GM19239 (cell line): ENCODE results near the gene CACNA2D3.
"Not testable (repeated sequence)": the region's sequence is repeated elsewhere in the genome, so short reads cannot be mapped to it uniquely, and the experiment has no call there.

Experiments used
- DNase-seq: peaks from one replicate; pipeline ENCODE4 v3.0.0; 2011; ENCODE audit warnings: low spot score; ENCODE audit not compliant: insufficient read length
- FAIRE-seq: peaks from 2 replicates; lab custom pipeline; 2011; peaks lifted over from hg19 to GRCh38; lab: Jason Lieb, UNC

Gene CACNA2D3

DNA sequence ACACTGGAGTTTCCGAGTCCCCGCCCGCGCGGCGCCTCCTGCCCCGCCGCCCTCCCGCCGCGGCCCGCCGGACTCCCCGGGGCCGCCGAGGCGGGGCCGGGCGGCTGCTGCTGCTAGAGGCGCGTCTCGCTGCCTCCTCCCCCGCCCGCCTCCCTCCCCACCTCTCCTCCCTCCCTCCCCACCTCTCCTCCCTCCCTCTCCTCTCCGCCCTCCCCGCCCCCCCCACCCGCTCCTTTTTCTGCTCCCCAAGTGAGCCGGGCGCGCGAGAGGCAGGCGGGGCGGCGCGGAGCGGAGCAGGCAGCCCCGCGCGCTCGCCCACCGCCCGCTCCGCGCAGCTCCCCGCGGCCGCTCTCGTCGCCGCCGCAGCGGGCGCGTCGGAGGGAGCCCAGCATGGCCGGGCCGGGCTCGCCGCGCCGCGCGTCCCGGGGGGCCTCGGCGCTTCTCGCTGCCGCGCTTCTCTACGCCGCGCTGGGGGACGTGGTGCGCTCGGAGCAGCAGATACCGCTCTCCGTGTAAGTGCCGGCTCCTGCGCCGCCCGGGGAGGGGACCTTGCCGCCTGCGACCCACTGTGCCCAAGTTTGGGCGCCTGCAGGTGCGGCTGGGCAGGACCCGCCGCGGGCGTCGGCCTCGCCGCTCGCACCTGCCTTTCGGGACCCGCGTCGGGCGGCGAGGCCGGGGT lies at the start of gene CACNA2D3:
Gene CACNA2D3 (plus strand): TSS at position 229 of the 679 bp plus-strand sequence.
- no peak for DNase-seq
- no peak for FAIRE-seq

DNA sequence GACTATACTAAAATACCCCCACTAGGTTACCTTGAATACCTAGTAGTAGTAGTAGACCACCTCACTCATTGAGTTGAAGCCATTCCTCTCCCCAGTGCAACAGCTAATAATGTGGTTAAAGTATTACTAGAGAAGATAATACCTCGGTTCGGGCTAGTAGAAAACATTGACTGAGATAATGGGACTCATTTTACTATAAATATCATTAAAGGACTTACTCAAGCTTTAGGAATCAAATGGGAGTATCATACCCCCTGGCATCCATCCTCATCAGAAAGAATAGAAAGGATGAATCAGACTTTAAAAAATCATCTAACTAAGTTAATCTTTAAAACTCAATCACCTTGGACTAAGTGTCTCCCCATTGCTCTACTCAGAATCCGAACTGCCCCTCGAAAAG lies 49.0 kb upstream of the CACNA2D3 start:
- no peak for FAIRE-seq

DNA sequence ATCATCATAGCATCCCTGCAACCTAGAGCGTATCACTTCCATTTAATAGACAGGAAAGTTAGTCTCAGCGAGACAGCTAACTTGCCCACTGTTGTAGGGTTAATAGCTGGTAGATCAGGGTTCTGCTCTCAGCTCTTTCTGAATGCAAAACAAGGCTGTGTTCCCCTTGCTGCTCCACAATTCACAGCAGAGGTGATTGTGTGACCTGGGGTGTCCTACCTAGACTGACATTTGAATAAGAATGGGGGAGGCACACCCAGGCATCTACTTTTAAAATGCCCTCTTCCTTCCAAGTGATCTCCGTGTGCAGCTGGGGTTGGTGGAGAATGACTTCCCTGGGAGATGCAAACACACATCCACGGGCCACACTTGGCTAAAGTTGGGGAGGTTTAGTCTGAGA lies 43.0 kb upstream of the CACNA2D3 start:
- FAIRE-seq (no peak), DNase-seq (no peak)

More for the DNA sequence above, 49.0 kb upstream of the CACNA2D3 start:
- no peak for DNase-seq

DNA sequence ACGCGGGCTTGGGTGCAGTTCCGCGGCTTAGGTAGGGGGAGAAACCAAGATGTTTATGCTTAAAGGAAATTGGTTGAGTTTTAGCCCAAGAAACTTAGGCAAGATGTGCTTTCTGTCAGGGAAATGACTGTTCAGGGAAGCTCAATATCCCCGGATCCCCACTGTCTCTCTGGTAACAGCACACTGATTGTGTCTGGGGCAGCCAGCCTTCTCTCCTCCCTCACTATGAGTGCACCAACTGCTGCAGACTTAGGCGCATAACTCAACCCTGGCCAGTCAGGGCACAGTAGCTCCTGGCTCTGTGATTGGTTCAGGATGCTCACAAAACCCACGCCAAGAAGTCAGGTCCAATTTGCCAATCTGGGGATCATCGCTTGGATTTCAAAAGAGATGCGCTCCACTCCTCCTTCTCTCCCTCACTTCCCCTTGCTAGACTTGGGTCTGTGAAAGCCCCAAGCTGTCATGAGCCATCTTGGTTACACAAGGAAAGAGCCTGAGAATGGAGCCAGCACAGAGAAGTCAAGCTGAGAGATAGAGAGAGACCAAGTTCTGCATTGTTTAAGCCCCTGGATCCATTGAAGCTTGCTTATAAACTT lies 42.5 kb upstream of the CACNA2D3 start:
- FAIRE-seq (no peak), DNase-seq (no peak)

DNA sequence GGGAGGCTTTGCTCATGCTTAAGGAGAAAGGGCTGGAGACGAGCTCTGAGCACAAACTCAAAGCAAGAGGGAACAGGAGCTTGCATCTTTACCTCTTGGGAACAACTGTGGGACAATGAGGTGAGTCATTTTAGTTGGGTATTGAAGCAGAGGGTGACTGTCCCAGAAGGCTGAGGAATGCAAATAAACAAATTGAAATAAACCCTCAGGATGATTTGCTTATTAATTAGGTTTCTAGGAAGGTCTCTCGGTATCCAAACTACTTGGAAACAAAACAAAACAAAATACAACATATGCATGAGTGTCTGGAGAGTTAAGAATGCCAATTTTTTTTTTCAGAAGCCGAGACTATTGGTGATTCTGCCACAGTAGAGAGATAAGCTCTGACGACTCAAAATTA lies 38.4 kb upstream of the CACNA2D3 start:
- no peak for DNase-seq
- no peak for FAIRE-seq

DNA sequence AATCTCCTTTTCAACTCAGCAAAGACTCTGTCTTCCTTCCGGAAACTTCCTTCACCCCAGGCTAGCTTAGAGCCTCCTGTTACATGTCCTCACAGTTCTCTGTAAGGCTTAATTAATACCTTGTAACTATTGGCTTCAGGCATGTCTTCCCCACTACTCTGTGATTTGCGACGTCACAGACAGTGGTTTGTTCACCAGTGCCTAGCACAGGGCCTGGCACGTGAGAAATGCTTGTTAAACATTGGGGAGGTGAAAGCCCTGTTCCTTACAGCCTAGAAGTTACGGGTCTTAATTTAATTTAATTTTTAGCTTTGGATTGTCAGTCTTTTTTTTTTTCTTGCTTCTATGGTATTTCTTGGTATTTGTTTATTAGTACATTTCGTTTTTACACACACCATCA lies 36.4 kb upstream of the CACNA2D3 start:
- FAIRE-seq (no peak), DNase-seq (no peak)

DNA sequence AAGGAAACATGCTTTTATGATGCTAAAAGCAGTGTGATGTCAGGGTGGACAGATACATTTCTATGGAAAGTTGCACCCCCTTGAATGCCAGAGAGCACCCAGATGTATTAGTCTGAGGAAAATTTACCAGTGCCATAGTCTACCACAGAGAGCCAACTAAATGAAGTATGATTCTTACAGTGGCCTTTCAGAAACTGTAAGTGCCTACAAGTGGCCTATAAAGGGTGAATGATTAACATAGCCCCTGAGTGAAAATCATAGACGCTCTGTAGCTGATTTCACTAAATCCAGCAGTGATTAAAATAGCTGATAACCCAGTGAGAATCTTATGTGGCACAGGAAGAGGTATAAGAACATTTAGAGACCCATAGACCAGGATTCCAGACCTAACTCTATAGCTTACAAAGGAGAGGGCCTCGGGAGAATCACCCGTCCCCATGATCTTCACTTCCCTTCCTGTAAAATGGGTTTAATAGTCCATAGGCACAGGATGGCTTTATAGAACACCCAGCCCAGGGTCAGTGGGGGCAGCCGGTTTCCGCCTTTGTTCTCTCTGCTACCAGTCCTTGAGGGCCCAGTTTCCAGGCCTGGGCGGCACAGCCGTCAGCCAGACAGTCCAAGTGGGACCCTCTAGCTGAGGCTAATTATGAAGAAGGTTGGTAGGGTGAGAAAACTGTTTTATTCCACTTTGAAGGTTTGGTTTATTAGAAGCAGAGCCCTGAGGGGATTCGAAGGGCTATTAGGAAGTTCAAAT lies 35.5 kb upstream of the CACNA2D3 start:
- DNase-seq (no peak), FAIRE-seq (no peak)

DNA sequence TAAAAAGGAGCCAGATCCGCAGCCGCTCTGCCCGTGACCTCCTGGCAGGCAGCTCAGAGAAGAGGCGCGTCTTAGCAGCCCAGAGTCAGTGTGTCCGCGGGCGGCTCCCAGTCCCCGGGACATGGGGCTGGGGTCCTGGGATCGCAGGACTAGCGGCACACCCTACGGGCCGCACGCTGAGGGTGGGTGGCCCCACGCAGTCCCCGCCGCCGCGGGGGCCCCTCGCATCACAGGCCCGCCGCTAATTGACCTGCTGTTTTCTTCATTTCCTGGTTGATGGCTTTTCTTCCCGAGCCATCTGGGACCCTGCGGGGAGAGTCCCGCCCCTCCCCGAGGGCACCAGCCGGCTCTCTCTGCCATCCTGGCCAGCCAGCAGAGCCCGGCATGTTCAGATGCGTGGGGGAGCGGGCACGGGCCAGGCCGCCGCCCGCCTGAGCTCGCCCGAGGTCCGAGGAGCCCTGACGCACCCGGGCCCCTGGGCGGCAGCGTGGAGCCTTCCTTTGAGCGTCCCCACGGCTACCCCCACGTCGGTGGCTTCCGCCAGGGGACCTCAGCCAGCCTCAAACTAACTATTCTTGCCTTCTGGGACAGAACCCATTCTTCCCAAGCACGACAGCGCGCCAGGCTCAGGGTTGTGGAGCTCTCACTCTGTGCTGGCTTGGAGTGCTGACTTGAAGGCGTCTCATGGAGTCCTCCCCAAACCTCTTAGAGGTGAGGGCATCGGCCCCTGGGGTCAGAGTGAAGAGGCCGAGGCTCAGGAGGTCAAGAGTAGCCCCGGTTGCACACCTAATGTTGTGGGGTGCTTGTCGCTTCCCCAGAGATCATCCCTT lies 34.6 kb upstream of the CACNA2D3 start:
- FAIRE-seq (no peak), DNase-seq (no peak)

DNA sequence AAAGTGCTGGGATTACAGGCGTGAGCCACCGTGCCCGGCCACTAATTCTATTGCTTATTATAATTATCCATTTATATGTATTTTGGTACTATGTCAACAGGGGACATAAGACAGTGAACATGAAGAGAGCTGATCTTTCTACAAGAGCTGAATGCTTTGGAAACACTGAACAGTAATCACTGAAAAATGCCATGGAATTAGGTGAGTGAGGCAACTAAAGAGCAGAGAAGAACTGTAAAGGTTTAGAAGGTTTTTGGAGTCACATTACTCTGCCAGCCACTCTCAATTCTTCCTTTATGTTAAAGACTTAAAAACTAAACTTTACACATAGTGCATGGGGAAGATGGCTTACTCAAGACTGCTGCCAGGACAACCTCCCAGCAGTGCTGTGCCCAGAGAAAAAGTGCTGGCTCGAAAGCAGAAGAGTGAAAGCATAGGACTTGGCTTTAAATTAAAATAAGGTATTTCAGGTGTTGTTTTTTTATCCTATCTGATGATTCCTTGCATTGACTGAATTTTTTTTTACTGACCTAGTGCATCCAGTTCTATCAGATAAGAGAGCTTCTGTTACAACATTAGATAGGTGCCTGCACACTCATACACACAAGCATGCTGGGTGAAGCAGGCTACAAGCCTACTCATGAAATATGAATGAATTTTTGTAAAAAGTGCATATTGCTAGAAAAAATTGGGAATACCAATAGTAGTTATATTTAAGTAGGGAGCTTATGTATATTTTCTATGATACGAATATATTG lies 28.7 kb upstream of the CACNA2D3 start:
- no peak for FAIRE-seq

DNA sequence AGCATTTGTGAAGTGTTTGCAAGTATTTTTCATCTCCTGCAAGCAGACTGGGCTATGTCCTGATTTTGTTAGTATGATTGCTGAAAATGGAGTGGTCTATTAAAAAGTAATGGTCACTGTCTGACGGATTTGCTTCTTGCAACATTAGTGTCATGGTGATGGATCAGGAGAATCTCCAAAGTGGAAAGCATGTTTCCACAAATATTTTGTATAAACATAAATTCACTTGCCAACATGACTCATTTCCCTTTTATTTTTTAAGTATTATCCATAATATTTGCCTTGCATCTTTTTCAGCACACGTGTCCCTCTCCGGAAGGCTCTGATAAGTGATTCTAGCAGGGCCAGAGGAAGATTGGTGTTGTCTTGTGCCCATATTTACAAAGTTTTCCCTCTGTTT lies 27.4 kb upstream of the CACNA2D3 start:
- FAIRE-seq = no peak

More for the DNA sequence above, 28.7 kb upstream of the CACNA2D3 start:
- DNase-seq = no peak

DNA sequence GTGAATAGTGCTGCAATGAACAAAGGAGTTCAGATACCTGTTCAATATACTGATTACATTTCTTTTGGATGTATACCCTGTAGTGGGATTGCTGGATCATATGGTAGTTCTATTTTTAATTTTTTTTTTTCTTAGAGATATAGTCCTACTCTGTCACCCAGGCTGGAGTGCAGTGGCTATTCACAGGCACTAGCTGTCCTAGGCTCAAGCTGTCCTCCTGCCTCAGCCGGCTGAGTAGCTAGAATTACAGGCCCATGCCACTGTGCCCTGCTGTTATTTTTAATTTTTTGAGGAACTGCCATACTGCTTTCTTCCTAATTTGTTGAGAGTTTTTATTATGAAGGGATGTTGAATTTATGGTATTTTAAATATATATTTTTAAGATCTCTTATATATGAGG lies 23.0 kb upstream of the CACNA2D3 start:
- no peak for DNase-seq
- FAIRE-seq = no peak

More for the DNA sequence above, 27.4 kb upstream of the CACNA2D3 start:
- DNase-seq = no peak

DNA sequence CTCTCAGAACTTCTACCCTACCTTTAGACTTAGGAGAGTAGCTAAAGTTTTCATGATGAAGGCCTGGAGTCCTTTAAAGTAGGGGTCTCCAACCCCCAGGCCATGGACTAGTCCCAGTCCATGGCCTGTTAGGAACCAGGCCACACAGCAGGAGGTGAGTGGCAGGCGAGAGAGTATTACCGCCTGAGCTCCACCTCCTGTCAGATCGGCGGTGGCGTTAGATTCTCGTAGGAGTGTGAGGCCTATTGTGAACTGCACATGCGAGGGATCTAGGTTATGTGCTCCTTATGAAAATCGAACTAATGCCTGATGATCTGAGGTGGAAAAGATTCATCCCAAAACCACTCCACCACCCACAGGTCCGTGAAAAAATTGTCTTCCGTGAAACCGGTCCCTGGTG lies 18.3 kb upstream of the CACNA2D3 start:
- DNase-seq = no peak

DNA sequence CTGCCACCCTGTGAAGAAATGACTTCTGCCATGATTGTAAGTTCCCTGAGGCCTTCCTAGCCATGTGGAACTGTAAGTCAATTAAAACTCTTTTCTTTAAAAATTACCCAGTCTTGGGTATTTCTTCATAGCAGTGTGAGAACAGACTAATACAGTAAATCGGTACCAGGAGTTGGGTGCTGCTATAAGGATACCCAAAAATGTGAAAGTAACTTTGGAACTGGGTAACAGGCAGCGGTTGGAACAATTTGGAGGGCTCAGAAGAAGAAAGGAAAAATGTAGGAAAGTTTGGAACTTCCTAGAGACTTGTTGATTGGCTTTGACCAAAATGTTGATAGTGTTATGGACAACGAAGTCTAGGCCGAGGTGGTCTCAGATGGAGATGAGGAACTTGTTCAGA lies 6.2 kb upstream of the CACNA2D3 start:
- FAIRE-seq, DNase-seq: not testable (repeated sequence)

More for the DNA sequence above, 18.3 kb upstream of the CACNA2D3 start:
- FAIRE-seq = no peak

DNA sequence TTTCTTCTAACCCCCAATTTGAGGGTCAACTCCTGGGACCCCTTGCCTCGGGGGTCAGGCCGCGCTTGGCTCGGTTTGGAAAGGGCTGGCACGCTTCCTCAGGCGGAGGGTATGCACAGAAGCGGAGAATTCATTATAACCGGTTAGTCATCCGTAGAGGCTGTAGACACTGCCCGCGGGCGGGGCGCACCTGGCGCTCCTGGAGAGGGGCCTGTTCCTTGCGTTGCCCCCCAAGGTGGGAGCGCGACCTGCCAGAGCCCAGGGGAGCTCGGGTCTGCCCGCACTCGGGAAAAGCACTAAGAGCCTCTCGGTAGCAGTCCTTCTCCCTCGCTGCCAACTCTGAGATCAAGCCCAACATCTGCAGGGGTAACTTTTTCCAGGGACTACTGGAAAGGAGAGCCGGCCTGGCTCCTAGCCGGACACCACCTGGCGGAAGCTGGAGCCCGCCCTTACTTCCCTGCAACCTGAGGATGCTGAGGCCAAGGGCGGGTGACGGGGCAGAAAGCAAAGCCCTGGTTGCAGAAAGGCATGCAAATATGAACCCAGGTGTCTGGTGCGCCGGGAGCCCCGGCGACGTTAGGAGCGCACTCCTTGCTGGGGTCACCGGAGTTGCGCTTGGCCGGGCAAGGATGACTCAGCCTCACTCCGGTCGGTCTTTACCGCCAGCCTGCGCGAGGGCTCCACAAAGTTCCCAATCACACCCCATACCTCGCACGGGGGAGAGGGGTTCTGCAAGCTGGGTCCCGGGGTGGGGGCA lies 1.5 kb upstream of the CACNA2D3 start:
- DNase-seq = no peak
- FAIRE-seq = no peak

DNA sequence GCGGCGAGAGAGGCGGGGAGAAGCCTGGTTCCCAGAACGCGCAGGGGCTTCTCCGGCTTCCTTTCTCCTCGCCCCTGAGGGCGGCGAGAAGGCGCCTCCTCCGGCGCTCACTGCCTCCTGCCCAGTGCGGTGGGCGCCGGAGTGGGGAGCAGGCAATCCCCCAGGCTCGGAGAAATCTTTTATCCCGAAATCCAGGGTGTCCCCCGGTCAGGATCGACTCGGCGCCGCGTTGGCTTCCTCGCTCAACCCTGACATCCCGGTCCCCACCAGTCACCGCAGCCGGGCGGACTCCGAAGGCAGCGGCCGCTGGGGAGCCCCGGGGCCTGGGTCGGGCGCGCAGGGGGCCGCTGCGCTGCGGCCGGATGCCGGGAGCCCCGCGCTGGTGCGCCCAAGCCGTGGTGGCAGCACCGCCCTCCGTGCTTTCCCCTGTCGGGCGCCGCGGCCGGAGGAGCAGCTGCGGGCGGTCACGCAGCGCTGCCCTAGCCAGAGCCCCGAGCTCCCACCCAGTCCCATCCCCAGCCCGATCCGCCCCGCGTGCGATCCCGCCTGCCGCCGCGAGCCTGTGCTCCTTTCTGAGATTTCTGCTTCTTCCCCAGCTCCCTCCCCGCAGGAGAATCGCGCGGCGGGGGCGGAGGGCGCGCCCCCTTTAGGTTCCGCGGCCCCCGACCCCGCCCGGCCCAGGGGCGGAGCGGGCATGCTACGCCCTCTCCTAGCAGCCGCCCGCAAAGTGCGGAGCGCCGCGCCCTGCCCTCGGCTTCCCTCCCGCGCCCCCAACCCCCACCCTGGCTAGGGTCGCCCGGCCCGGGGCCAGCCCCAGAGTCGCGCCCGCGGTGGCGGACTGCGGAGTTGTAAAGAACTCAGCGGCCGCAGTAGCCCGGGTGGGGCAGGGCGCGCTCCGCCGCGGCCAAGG lies 683 bp upstream of the CACNA2D3 start:
- FAIRE-seq (no peak), DNase-seq (no peak)

DNA sequence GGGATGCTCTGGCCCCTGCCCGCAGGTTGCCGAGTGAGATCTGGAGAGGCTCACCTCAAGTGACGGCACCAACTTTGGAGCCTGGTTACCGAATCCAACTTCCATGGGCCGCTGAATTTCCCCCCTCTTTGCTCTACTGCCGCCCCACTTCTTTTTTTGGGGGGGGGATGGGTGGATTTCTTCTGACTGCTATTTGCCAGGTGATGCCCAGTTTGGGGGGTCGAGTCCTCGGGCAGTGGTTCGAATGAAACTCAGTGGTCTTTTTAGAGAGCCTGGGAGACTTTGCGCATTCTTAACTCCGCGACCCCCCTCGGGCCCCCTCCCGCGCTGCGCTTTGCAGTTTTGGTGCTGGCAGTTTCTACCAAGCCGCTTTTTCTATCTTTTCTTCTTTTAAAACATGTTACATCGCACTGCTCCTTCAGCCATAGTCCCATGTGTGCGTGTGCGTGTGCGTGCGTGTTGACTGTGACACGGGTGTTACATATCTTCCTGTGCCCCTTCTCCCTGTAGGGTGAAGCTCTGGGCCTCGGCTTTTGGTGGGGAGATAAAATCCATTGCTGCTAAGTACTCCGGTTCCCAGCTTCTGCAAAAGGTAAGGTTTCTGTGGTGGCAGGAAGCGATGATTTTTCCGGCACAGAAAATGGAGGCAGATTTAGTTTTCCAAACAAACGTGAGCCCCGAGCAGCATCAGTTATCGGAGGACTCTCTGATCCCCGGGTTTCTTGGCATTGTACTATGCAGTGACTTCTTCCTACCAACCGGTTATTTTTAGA lies 837 bp downstream of the CACNA2D3 start:
- DNase-seq = no peak
- FAIRE-seq = no peak

DNA sequence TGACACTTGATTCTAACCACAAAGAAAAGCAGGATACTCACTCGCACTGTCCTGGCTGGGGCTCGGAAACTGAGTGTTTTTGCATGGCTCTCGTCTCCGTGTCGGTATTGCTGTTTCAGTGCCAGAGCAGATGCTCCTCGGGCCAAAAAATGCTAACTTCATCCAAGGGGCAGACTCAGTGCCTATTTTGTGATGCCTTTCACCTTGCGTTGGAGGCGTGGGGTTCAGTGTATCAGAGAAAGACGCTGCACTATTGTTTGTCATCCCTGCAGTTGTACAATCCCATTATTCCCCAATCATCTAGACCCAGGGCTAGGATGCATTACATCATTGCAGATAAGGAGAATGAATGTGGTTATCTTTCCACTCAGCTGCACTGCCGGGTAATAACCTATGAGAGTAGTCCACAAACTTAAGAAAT lies 1.4 kb downstream of the CACNA2D3 start:
- no peak for DNase-seq
- no peak for FAIRE-seq
